Trophoblast cell (in vitro differentiated cells and primary cell): ENCODE data around the gene KRT28.

Source experiments
- DNase-seq, 2 donors: peaks; one replicate each; pipeline ENCODE4 v3.0.0-alpha.2; 2016
- H2AFZ ChIP-seq: 2 replicates; pipeline ENCODE4 v1.6.1; 2013; ENCODE audit warnings: low read length, moderate library complexity, mild to moderate bottlenecking; ENCODE audit not compliant: insufficient read depth, poor library complexity
- H2AK5ac ChIP-seq: 2 replicates; pipeline ENCODE4 v1.6.1; 2013; ENCODE audit warnings: mild to moderate bottlenecking, low read length
- H2BK120ac ChIP-seq: 2 replicates; pipeline ENCODE4 v1.6.1; 2013; ENCODE audit warnings: low read length, mild to moderate bottlenecking, moderate library complexity; ENCODE audit not compliant: insufficient read depth, poor library complexity
- H2BK12ac ChIP-seq: 2 replicates; pipeline ENCODE4 v1.6.1; 2013; ENCODE audit warnings: mild to moderate bottlenecking, low read length, moderate library complexity
- H2BK5ac ChIP-seq: 2 replicates; pipeline ENCODE4 v1.6.1; 2013; ENCODE audit warnings: low read length, low read depth, moderate library complexity, mild to moderate bottlenecking; ENCODE audit not compliant: poor library complexity
- H3K14ac ChIP-seq: 2 replicates; pipeline ENCODE4 v1.6.1; 2013; ENCODE audit warnings: mild to moderate bottlenecking, low read length
- H3K18ac ChIP-seq: 2 replicates; pipeline ENCODE4 v1.6.1; 2013; ENCODE audit warnings: mild to moderate bottlenecking, low read length
- H3K23ac ChIP-seq: 2 replicates; pipeline ENCODE4 v1.6.1; 2013; ENCODE audit warnings: low read length
- H3K27ac ChIP-seq: 2 replicates; pipeline ENCODE4 v1.5.1; 2013; ENCODE audit warnings: low read depth, mild to moderate bottlenecking, inconsistent platforms, low read length, moderate library complexity
- H3K27me3 ChIP-seq: 2 replicates; pipeline ENCODE4 v1.6.1; 2013; ENCODE audit warnings: inconsistent platforms, mild to moderate bottlenecking, low read length, moderate library complexity; ENCODE audit not compliant: insufficient read depth
- H3K36me3 ChIP-seq, 2 experiments: 1 replicate in 1 of 2; 2 replicates in 1 of 2; pipeline ENCODE4 v1.6.1; 2013; ENCODE audit warnings: low read length in 2 of 2, mild to moderate bottlenecking in 2 of 2, moderate library complexity in 1 of 2; ENCODE audit not compliant: insufficient read depth in 2 of 2, control insufficient read depth in 1 of 2
- H3K4ac ChIP-seq: 2 replicates; pipeline ENCODE4 v1.6.1; 2013; ENCODE audit warnings: low read depth, mild to moderate bottlenecking, low read length, moderate library complexity
- H3K4me1 ChIP-seq, 2 experiments: 1 replicate in 1 of 2; 2 replicates in 1 of 2; pipeline ENCODE4 v1.6.1; 2013; ENCODE audit warnings: low read length in 2 of 2, mild to moderate bottlenecking in 2 of 2, moderate library complexity in 1 of 2; ENCODE audit not compliant: insufficient read depth in 2 of 2, control insufficient read depth in 1 of 2
- H3K4me2 ChIP-seq: 2 replicates; pipeline ENCODE4 v1.6.1; 2013; ENCODE audit warnings: inconsistent platforms, mild to moderate bottlenecking, low read length, moderate library complexity
- H3K4me3 ChIP-seq: 2 replicates; pipeline ENCODE4 v1.5.1; 2013; ENCODE audit warnings: mild to moderate bottlenecking, low read depth, low read length, inconsistent platforms
- H3K79me1 ChIP-seq: one replicate; pipeline ENCODE4 v1.6.1; 2013; ENCODE audit warnings: low read length
- H3K79me2 ChIP-seq: 2 replicates; pipeline ENCODE4 v1.6.1; 2013; ENCODE audit warnings: low read length, mild to moderate bottlenecking; ENCODE audit not compliant: control insufficient read depth, insufficient read depth, poor library complexity
- H3K9ac ChIP-seq: 2 replicates; pipeline ENCODE4 v1.6.1; 2013; ENCODE audit warnings: mild to moderate bottlenecking, low read length
- H3K9me3 ChIP-seq: 2 replicates; pipeline ENCODE4 v1.6.1; 2013; ENCODE audit warnings: low read depth, mild to moderate bottlenecking, control low read depth, inconsistent platforms, low read length; ENCODE audit not compliant: insufficient read depth
- H4K12ac ChIP-seq: 2 replicates; pipeline ENCODE4 v1.6.1; 2013; ENCODE audit warnings: low read depth, mild to moderate bottlenecking, low read length, moderate library complexity
- H4K8ac ChIP-seq: 2 replicates; pipeline ENCODE4 v1.6.1; 2013; ENCODE audit warnings: low read depth, mild to moderate bottlenecking, low read length, moderate library complexity
- H4K91ac ChIP-seq: one replicate; pipeline ENCODE4 v1.6.1; 2013; ENCODE audit warnings: low read depth, mild to moderate bottlenecking, low read length, moderate library complexity
- WGBS: extraction: QIAGEN DNeasy Blood & Tissue Kit; methylation state at CpG from one replicate; pipeline ENCODE4 v1.1.7; 2013; ENCODE audit warnings: missing lambda C conversion rate; ENCODE audit not compliant: insufficient read length, insufficient coverage; ENCODE audit errors: extremely low coverage; 5-methylcytosine and 5-hydroxymethylcytosine counted together

KRT28 gene

DNA sequence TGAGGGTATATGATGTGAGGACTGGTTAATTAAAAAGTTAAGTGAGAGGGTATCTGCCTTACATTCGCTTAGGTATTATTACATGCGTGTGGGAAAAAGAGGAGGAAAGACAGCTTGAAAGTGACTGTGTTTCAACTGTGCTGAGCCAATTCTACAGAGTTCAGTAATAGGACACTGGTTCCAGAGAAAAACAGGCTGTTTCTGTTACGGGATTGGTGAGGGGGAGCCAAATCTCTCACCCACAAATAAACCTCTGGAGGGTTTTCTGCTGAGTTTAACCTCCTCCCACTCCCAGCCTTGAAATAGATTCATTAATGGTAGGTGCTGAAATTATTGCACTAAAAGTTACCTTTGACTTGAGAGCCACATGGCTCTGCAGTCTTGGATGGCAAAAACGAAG, 23.8 kb downstream of the KRT28 start:
- no peak for DNase-seq
- Histone ChIP-seq H2BK12ac (no peak overlapping the region), H4K91ac (no peak overlapping the region), H3K14ac (no peak overlapping the region), H2BK5ac (no peak overlapping the region), H3K9ac (no peak overlapping the region), H3K23ac (no peak overlapping the region), H3K4me2 (no peak overlapping the region), H3K36me3 (no peaks in the 10 kb centered on the region), H4K12ac (no peak overlapping the region), H3K9me3 (no peaks in the 10 kb centered on the region), H2AFZ (no peak overlapping the region), H4K8ac (no peak overlapping the region), H3K79me2 (no peaks in the 10 kb centered on the region), H3K4me3 (no peak overlapping the region), H3K18ac (no peak overlapping the region), H3K79me1 (no peaks in the 10 kb centered on the region), H3K27me3 (no peaks in the 10 kb centered on the region), H3K4ac (no peak overlapping the region), H3K27ac (no peak overlapping the region), H2AK5ac (no peak overlapping the region), H3K4me1 (no peaks in the 10 kb centered on the region), H2BK120ac (no peak overlapping the region)
- WGBS = no CpG with 5 or more reads among the region's 4 CpGs

DNA sequence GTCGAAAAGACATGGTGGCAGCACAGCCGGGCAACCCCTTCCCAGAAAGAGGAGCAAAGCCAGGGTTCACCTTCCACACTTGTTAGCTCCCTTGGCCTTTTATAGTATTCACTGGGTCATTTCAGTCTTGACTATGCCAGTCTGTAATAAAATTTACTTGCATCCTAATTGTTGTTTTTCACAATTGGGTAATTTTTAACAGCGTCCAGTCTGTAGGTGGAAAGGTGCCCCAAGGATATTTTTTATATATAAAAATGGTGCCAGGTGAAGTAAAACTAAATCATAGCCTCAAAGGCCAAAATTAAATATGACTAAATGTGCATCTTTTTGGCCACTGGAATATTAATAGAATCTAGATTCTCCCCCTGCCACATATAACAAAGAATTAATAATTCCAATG, 27.7 kb downstream of the KRT28 start, which contains the start of gene KRT26:
Gene KRT26 (minus strand): TSS at position 101 of the 400 bp plus-strand sequence. CDS start 88 bp downstream, at position 13.
- DNase-seq = no peak
- Histone ChIP-seq H3K9me3 (no peaks in the 10 kb centered on the region), H3K18ac (no peak within 1 kb of the TSS), H3K79me2 (no peaks in the 10 kb centered on the region), H2BK5ac (no peak within 1 kb of the TSS), H3K4me1 (no peaks in the 10 kb centered on the region), H3K4ac (no peak within 1 kb of the TSS), H2BK12ac (no peak within 1 kb of the TSS), H3K23ac (no peak within 1 kb of the TSS), H3K4me2 (no peak within 1 kb of the TSS), H3K27ac (no peak within 1 kb of the TSS), H4K12ac (no peak within 1 kb of the TSS), H4K91ac (no peak within 1 kb of the TSS), H3K36me3 (no peaks in the 10 kb centered on the region), H4K8ac (no peak within 1 kb of the TSS), H3K79me1 (no peaks in the 10 kb centered on the region), H2AK5ac (no peak within 1 kb of the TSS), H3K27me3 (no peaks in the 10 kb centered on the region), H2AFZ (no peak within 1 kb of the TSS), H2BK120ac (no peak within 1 kb of the TSS), H3K14ac (no peak within 1 kb of the TSS), H3K9ac (no peak within 1 kb of the TSS), H3K4me3 (no peak within 1 kb of the TSS)
- no CpG with 5 or more reads among the region's 3 CpGs for WGBS

DNA sequence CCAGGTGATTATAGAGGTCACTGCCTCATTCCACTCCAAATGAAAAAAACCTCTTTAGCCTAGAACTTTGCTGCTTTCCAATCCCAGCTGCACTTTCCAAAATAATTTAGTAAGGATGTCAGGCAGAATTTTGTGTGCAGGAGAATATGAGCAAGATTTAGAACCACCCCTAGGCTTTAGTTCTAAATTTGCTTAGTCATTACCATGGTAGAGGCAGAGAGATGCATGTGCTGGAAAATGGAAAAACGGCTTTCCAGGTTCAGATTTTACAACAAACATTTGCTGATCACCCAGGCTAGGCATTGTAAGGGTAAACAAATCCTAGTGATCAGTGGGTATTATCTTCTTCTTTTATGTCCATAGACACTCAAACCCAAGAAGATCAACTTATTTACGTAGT, 34.1 kb downstream of the KRT28 start:
- DNase-seq = no peak
- Histone ChIP-seq H3K4me3 (no peak overlapping the region), H3K79me1 (no peaks in the 10 kb centered on the region), H2BK5ac (no peak overlapping the region), H4K91ac (no peak overlapping the region), H2AFZ (no peak overlapping the region), H3K4me2 (no peak overlapping the region), H3K27me3 (peaks cover 2% of the 10 kb centered on the region), H3K9ac (no peak overlapping the region), H2BK120ac (no peak overlapping the region), H4K12ac (no peak overlapping the region), H3K4me1 (no peaks in the 10 kb centered on the region), H3K36me3 (no peaks in the 10 kb centered on the region), H2AK5ac (no peak overlapping the region), H3K79me2 (no peaks in the 10 kb centered on the region), H3K9me3 (peaks cover 11% of the 10 kb centered on the region), H3K4ac (no peak overlapping the region), H3K27ac (no peak overlapping the region), H3K14ac (no peak overlapping the region), H2BK12ac (no peak overlapping the region), H4K8ac (no peak overlapping the region), H3K18ac (no peak overlapping the region), H3K23ac (no peak overlapping the region)
- WGBS = no CpG with 5 or more reads among the region's 2 CpGs

DNA sequence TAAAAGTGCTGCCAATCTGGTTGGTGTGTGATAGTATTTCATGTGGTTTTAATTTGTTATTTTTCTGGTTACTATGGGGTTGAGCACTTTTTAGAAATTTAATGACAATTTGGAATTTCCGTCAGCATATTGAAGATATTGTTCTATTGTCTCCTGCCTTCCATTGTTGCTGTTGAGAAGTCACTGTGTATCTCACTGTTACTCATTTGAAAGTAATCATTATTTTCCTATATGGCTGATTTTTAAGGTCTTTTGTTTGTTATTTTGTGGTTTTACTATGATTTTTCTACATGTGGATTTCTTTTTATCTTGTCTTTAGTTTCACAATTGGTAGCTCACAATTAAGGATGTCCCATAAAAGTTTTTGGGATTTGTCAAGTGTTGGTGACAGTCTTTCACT, 36.0 kb downstream of the KRT28 start:
- no CpG with 5 or more reads among the region's 1 CpG for WGBS
- Histone ChIP-seq H3K4me3 (no peak overlapping the region), H2AFZ (no peak overlapping the region), H3K14ac (no peak overlapping the region), H3K9ac (no peak overlapping the region), H3K4me1 (no peaks in the 10 kb centered on the region), H3K36me3 (no peaks in the 10 kb centered on the region), H2BK5ac (no peak overlapping the region), H3K18ac (no peak overlapping the region), H3K79me1 (no peaks in the 10 kb centered on the region), H4K91ac (no peak overlapping the region), H3K27me3 (peaks cover 2% of the 10 kb centered on the region), H4K12ac (no peak overlapping the region), H2BK120ac (no peak overlapping the region), H3K9me3 (peaks cover 11% of the 10 kb centered on the region), H3K27ac (no peak overlapping the region), H3K4me2 (no peak overlapping the region), H2BK12ac (no peak overlapping the region), H3K4ac (no peak overlapping the region), H2AK5ac (no peak overlapping the region), H3K23ac (no peak overlapping the region), H4K8ac (no peak overlapping the region), H3K79me2 (no peaks in the 10 kb centered on the region)
- no peak for DNase-seq
